H1 (cell line): ENCODE data around the gene DCTN1. TPM values are rescaled to one million over a fixed set of nuclear protein-coding genes. Genes with fewer than 3 reads are reported as not detected.

ENCODE experiments used
- CTCF ChIA-PET: fragments of 300-600 bp; sonication (Branson Sonifier 250); formaldehyde crosslinking; loops from one replicate; lab custom pipeline; 2021; ENCODE audit not compliant: partially characterized antibody; lab: Charles Lee
- POLR2A ChIA-PET: fragments of 300-600 bp; sonication (Branson Sonifier 250); formaldehyde crosslinking; loops from one replicate; lab custom pipeline; 2021; ENCODE audit warnings: inconsistent platforms; ENCODE audit not compliant: partially characterized antibody; lab: Charles Lee
- DNase-seq, 2 experiments: peaks; one replicate each; pipeline versions ENCODE4 v3.0.0 to v3.0.0-alpha.2; 2010 to 2022; ENCODE audit warnings: low spot score in 2 of 2, low read depth in 1 of 2, mixed read lengths in 1 of 2
- FAIRE-seq: peaks from 2 replicates; lab custom pipeline; 2011; peaks lifted over from hg19 to GRCh38; lab: Jason Lieb, UNC
- H2AFZ ChIP-seq: 2 replicates; pipeline ENCODE4 v1.8.1; 2012; ENCODE audit warnings: low read length, inconsistent platforms
- H2AK5ac ChIP-seq: 2 replicates; pipeline ENCODE4 v1.6.1; 2013; ENCODE audit warnings: low read depth, low read length
- H2BK120ac ChIP-seq: replicated peaks from 2 replicates; pipeline ENCODE3; 2013; ENCODE audit warnings: low read depth, low read length, inconsistent platforms
- H2BK12ac ChIP-seq: 2 replicates; pipeline ENCODE4 v1.6.1; 2013; ENCODE audit warnings: low read depth, low read length
- H2BK15ac ChIP-seq: 2 replicates; pipeline ENCODE4 v1.6.1; 2013; ENCODE audit warnings: low read length
- H2BK20ac ChIP-seq: 2 replicates; pipeline ENCODE4 v1.6.1; 2013; ENCODE audit warnings: low read length
- H2BK5ac ChIP-seq: 2 replicates; pipeline ENCODE4 v1.6.1; 2013; ENCODE audit warnings: low read depth, low read length
- H3K14ac ChIP-seq: 2 replicates; pipeline ENCODE4 v1.6.1; 2013; ENCODE audit warnings: inconsistent platforms; ENCODE audit not compliant: insufficient read length
- H3K18ac ChIP-seq: 2 replicates; pipeline ENCODE4 v1.6.1; 2013; ENCODE audit warnings: low read length; ENCODE audit errors: extremely low read depth
- H3K23ac ChIP-seq: 2 replicates; pipeline ENCODE4 v1.6.1; 2013; ENCODE audit warnings: inconsistent platforms; ENCODE audit not compliant: insufficient read length
- H3K23me2 ChIP-seq: 2 replicates; pipeline ENCODE4 v1.6.1; 2013; ENCODE audit warnings: low read depth, low read length
- H3K27ac ChIP-seq: 2 replicates; pipeline ENCODE4 v1.6.1; 2011; ENCODE audit warnings: low read depth, low read length, inconsistent platforms
- H3K27me3 ChIP-seq, 4 experiments: replicated peaks in 1 of 4; 1 replicate in 1 of 4; 2 replicates in 3 of 4; pipeline versions ENCODE4 v1.6.1 to v1.8.1; 2011 to 2013; ENCODE audit warnings: low read length in 3 of 4, mild to moderate bottlenecking in 3 of 4, inconsistent platforms in 2 of 4, mixed read lengths in 2 of 4, moderate library complexity in 1 of 4; ENCODE audit not compliant: control insufficient read depth in 3 of 4, insufficient read depth in 3 of 4; ENCODE audit errors: extremely low read depth in 1 of 4
- H3K36me3 ChIP-seq, 4 experiments: 2 replicates each; pipeline versions ENCODE4 v1.6.1 to v1.8.1; 2011 to 2013; ENCODE audit warnings: mild to moderate bottlenecking in 4 of 4, low read length in 3 of 4, moderate library complexity in 2 of 4, control low read depth in 1 of 4, inconsistent platforms in 1 of 4; ENCODE audit not compliant: insufficient read depth in 4 of 4, control insufficient read depth in 2 of 4
- H3K4ac ChIP-seq: replicated peaks from 2 replicates; pipeline ENCODE3; 2013; ENCODE audit warnings: low read length, low read depth, mixed read lengths, inconsistent platforms; ENCODE audit not compliant: insufficient read length
- H3K4me1 ChIP-seq, 4 experiments: replicated peaks in 1 of 4; 1 replicate in 1 of 4; 2 replicates in 3 of 4; pipeline versions ENCODE4 v1.6.1 to v1.8.1; 2011 to 2013; ENCODE audit warnings: low read length in 3 of 4, inconsistent platforms in 2 of 4, mixed read lengths in 1 of 4; ENCODE audit not compliant: insufficient read depth in 4 of 4, control insufficient read depth in 3 of 4
- H3K4me2 ChIP-seq, 2 experiments: 2 replicates each; pipeline versions ENCODE4 v1.6.1 to v1.8.1; 2011 to 2013; ENCODE audit warnings: low read depth in 2 of 2, low read length in 2 of 2, control low read depth in 1 of 2, inconsistent platforms in 1 of 2, mild to moderate bottlenecking in 1 of 2; ENCODE audit not compliant: insufficient read depth in 1 of 2
- H3K4me3 ChIP-seq, 4 experiments: fragments of 200-600, 300-600 bp in 1 of 4; sonication (generic), shearing (Covaris generic), sonication (Bioruptor Twin) in 1 of 4; 2 replicates each; pipeline versions ENCODE4 v1.5.1 to v1.8.1; 2011 to 2016; ENCODE audit warnings: low read length in 4 of 4, low read depth in 3 of 4, control low read depth in 2 of 4, inconsistent platforms in 2 of 4, mild to moderate bottlenecking in 2 of 4, mixed read lengths in 1 of 4, moderate library complexity in 1 of 4; ENCODE audit not compliant: insufficient read depth in 2 of 4; ENCODE audit errors: extremely low read depth in 1 of 4
- H3K56ac ChIP-seq: replicated peaks from 2 replicates; pipeline ENCODE3; 2013; ENCODE audit warnings: low read depth, mild to moderate bottlenecking, mixed read lengths, low read length, inconsistent platforms; ENCODE audit not compliant: insufficient read length
- H3K79me1 ChIP-seq: 2 replicates; pipeline ENCODE4 v1.6.1; 2013; ENCODE audit warnings: low read depth, low read length, control low read depth
- H3K79me2 ChIP-seq, 2 experiments: 2 replicates each; pipeline versions ENCODE4 v1.6.1 to v1.8.1; 2012 to 2013; ENCODE audit warnings: low read length in 2 of 2, mild to moderate bottlenecking in 2 of 2, inconsistent platforms in 1 of 2; ENCODE audit not compliant: insufficient read depth in 2 of 2, control insufficient read depth in 1 of 2
- H3K9ac ChIP-seq, 4 experiments: replicated peaks in 1 of 4; 1 replicate in 1 of 4; 2 replicates in 3 of 4; pipeline versions ENCODE4 v1.6.1 to v1.8.1; 2011 to 2013; ENCODE audit warnings: low read depth in 3 of 4, low read length in 3 of 4, control low read depth in 2 of 4, mild to moderate bottlenecking in 2 of 4, moderate library complexity in 2 of 4, inconsistent platforms in 1 of 4; ENCODE audit errors: extremely low read depth in 1 of 4
- H3K9me3 ChIP-seq, 2 experiments: 2 replicates each; pipeline versions ENCODE4 v1.6.1 to v1.8.1; 2012 to 2013; ENCODE audit warnings: mild to moderate bottlenecking in 2 of 2, moderate library complexity in 2 of 2, control low read depth in 1 of 2, inconsistent platforms in 1 of 2, low read depth in 1 of 2, low read length in 1 of 2, mixed read lengths in 1 of 2; ENCODE audit not compliant: insufficient read depth in 2 of 2
- H4K20me1 ChIP-seq, 2 experiments: replicated peaks in 1 of 2; 2 replicates each; pipeline versions ENCODE3 to v1.8.1; 2011 to 2013; ENCODE audit warnings: inconsistent platforms in 2 of 2, low read length in 2 of 2, mild to moderate bottlenecking in 1 of 2; ENCODE audit not compliant: insufficient read depth in 2 of 2, control insufficient read depth in 1 of 2
- H4K5ac ChIP-seq: 2 replicates; pipeline ENCODE4 v1.6.1; 2013; ENCODE audit warnings: low read length, low read depth, mixed read lengths, inconsistent platforms; ENCODE audit not compliant: insufficient read length
- H4K8ac ChIP-seq: 2 replicates; pipeline ENCODE4 v1.8.0; 2013; ENCODE audit warnings: mild to moderate bottlenecking, moderate library complexity, low read length, inconsistent platforms; ENCODE audit not compliant: insufficient read depth; ENCODE audit errors: extremely low read depth
- H4K91ac ChIP-seq: replicated peaks from 2 replicates; pipeline ENCODE3; 2013; ENCODE audit warnings: low read length, mixed read lengths, inconsistent platforms; ENCODE audit not compliant: insufficient read length
- BRCA1 ChIP-seq: IDR thresholded peaks from 2 replicates; pipeline ENCODE4 v1.6.1; 2012; ENCODE audit warnings: low read depth, low read length, improper control_type of control experiment
- FOSL1 ChIP-seq: IDR thresholded peaks from 2 replicates; pipeline ENCODE4 v1.6.1; 2011; ENCODE audit warnings: mild to moderate bottlenecking, low read depth, low read length, moderate library complexity; ENCODE audit not compliant: insufficient read depth
- WGBS, 2 experiments: shearing (Covaris generic) in 1 of 2; methylation state at CpG; one replicate each; pipeline versions ENCODE4 v1.1.6 to v1.1.7; 2013 to 2015; ENCODE audit warnings: low lambda C conversion rate in 2 of 2, mixed read lengths in 2 of 2, inconsistent platforms in 1 of 2, low coverage in 1 of 2, missing lambda C conversion rate in 1 of 2; ENCODE audit not compliant: insufficient replicate concordance in 2 of 2, insufficient coverage in 1 of 2, insufficient read length in 1 of 2; ENCODE audit errors: extremely low coverage in 1 of 2, missing lambda C conversion rate in 1 of 2; 5-methylcytosine and 5-hydroxymethylcytosine counted together
- polyA plus RNA-seq, 7 experiments: library from polyadenylated mRNA; depleted of rRNA in 3 of 7; stranded (reverse) in 5 of 7; unstranded in 2 of 7; fragments of >200 nt in 5 of 7; fragments of 200-250 nt in 2 of 7; gene quantifications; 1 replicate in 5 of 7; 2 replicates in 1 of 7; 4 replicates in 1 of 7; pipeline versions ENCODE4 v1.2.1 to v1.2.3, GENCODE V29; 2011 to 2013; ENCODE audit warnings: missing spikeins in 2 of 7, mixed read lengths in 2 of 7
- total RNA-seq: library from RNA; stranded (reverse); fragmentation: NEBNext Ultra II Directional; extraction: Animal tissue kit (Norgen Biotek cat#: 25700); gene quantifications from 2 replicates; pipeline ENCODE4 v1.2.1, GENCODE V29; 2021

The DCTN1 gene
- total and polyA plus RNA-seq, 2 of the 8 experiments (the other 6 are each of a cell fraction or from before 2014, with no cell fraction given) = 105 to 162 TPM

GRCh38 chr2:74385396-74385795, 5.3 kb upstream of the DCTN1 start:
- Histone ChIP-seq H2BK12ac (no peak overlapping the region), H3K4me2 (no peak overlapping the region), H4K20me1 (peaks cover 9 to 21% of the 10 kb centered on the region in 2 experiments), H3K23me2 (no peaks in the 10 kb centered on the region), H3K9ac (no peak overlapping the region), H3K4ac (no peak overlapping the region), H3K56ac (no peak overlapping the region), H3K79me1 (peaks cover 30% of the 10 kb centered on the region), H2BK20ac (no peak overlapping the region), H2BK120ac (no peak overlapping the region), H3K79me2 (peaks cover 15 to 80% of the 10 kb centered on the region in 2 experiments), H3K23ac (no peak overlapping the region), H3K4me3 (no peak overlapping the region), H2AK5ac (no peak overlapping the region), H3K27me3 (no peaks in the 10 kb centered on the region), H3K4me1 (peaks cover 0 to 2% (median under 1%) of the 10 kb centered on the region in 4 experiments; a peak in 3 of 7 replicates), H4K5ac (no peak overlapping the region), H3K27ac (no peak overlapping the region), H4K8ac (no peak overlapping the region), H3K18ac (no peak overlapping the region), H4K91ac (no peak overlapping the region), H3K9me3 (no peaks in the 10 kb centered on the region), H3K36me3 (peaks cover 0 to 5% (median 2%) of the 10 kb centered on the region in 4 experiments; a peak in 4 of 8 replicates), H2BK15ac (no peak overlapping the region), H2BK5ac (no peak overlapping the region), H3K14ac (no peak overlapping the region), H2AFZ (no peak overlapping the region)
- no peak for FAIRE-seq
- no peak for TF ChIP-seq BRCA1
- TF ChIP-seq FOSL1 = peak; percentile 49; the same call in 1 of the 2 replicates
- POLR2A ChIA-PET = interaction anchor here (0.8 to 1.1 kb wide), 2 partner anchors 11 to 25 kb away, joined by 3 read pairs; no protein-coding TSS in a partner anchor
- CTCF ChIA-PET = interaction anchor here (1.4 to 2.1 kb wide), 2 partner anchors 14 to 16 kb away, joined by 4 read pairs; no protein-coding TSS in a partner anchor
- 86% methylated on average over 8 of the region's 8 CpGs; no CpG with 5 or more reads in 1 of the 2 experiments for WGBS, 2 experiments
- no peak for DNase-seq
